Kidney glomerular epithelial cell (primary cell): Measurements from ENCODE around the gene IDH3B.
A peak's percentile ranks its signal among the peaks of the same experiment; 100 is the strongest.

Experiments used
- DNase-seq: peaks from one replicate; lab custom pipeline; 2025; lab: John Stamatoyannopoulos, UW

IDH3B gene

DNA sequence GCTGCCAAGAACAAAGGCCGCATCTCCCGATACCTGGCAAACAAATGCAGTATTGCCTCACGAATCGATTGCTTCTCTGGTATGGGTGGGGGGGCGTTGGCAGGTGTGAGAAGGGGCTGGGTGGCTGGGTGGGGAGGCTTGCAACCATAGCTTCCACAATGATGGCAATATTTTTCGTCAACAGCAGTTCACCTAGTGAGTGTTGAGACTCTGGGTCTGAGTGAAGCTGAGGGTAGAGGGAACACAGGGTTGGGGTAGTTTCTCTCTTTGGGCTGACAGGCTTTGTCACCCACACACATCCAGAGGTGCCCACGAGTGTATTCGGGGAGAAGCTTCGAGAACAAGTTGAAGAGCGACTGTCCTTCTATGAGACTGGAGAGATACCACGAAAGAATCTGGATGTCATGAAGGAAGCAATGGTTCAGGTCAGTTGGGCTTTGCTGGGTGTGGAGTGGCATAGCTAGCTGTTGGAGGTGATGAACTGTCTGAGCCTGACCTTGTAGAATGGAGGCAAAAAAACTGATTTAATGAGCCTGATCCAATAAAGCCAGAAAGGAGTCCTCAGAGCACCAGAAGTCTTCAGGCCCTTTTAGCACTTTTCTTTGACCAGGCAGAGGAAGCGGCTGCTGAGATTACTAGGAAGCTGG, 7.4 kb downstream of the IDH3B start:
- DNase-seq = no peak

DNA sequence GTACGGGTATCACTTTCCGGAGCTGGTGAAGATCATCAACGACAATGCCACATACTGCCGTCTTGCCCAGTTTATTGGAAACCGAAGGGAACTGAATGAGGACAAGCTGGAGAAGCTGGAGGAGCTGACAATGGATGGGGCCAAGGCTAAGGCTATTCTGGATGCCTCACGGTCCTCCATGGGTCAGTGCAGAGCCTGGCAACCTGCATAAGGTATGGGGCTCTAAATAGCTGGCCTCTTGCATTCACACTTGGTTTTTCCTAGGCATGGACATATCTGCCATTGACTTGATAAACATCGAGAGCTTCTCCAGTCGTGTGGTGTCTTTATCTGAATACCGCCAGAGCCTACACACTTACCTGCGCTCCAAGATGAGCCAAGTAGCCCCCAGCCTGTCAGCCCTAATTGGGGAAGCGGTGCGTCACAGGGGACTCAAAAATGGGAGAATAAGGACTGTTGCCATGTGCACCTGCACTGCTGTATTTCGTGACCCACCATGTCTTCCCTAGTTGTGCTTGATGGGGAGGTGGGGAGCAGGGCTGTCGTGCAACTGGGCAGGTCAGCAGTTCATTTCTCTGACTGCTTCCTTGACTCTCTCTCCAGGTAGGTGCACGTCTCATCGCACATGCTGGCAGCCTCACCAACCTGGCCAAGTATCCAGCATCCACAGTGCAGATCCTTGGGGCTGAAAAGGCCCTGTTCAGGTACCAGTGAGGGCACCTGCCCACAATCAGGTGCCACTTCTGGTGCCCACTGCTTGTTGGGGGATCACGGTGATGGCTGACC, 8.5 kb downstream of the IDH3B start:
- no peak for DNase-seq

DNA sequence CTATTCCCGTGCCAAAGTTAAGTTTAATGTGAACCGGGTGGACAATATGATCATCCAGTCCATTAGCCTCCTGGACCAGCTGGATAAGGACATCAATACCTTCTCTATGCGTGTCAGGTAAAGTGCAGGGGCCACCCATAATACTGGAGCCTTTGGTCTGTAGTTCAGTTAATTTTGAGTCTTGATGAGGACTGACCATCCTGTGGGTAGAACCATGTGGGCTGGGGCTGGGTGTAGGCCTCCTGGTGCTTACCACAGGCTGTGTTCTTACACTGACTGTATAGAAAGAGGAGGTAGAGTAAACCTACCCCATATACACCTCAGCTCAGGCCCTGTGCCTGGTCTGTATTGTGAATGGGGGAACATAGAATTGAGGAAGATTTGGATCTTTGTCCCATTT, 9.2 kb downstream of the IDH3B start:
- no peak for DNase-seq

DNA sequence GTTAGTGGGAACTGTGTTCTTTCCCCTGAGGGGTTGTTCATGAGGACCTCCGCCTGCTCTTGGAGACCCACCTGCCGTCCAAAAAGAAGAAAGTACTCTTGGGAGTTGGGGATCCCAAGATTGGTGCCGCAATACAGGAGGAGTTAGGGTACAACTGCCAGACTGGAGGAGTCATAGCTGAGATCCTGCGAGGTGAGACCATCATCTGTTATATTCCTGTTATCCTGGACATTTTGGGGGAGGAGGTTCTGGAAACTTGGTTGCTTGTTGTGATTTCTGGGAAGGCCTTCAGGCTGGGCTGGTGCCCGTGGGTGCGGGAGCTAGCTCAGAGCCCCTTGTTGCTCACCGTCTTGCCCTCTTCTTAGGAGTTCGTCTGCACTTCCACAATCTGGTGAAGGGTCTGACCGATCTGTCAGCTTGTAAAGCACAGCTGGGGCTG, 9.6 kb downstream of the IDH3B start:
- no peak for DNase-seq

DNA sequence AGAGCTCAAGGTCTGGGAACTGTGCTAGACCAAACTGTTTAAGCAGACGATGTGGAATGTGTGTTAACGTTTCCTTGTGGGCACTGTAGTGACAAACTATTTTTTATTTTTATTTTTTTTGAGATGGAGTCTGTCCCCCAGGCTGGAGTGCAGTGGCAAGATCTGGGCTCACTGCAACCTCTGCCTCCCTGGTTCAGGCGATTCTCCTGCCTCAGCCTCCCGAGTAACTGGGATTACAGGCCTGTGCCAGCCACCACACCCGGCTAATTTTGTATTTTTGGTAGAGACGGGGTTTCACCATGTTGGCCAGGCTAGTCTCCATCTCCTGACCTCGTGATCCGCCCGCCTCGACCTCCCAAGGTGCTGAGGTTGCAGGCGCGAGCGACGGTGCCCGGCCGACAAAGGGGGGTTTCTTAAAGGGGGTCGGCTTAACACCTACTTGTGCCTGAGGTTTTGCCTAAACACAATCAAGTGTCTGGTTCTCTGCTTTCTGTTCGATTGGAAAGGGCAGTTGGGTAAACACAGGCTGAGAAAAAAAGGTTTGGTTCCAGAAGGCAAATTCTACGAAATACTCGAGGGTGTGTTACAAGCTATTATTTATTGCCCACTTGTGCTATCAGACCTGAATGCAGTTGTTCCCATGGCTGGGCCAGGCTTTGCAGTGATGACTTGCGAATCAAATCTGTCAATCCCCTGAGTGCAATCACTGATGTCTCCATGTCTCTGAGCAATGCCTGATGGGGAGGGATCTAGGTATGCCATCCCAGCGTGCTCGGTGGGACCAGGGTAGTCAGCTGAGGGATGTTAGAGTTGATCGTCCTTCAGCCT, 10.2 kb downstream of the IDH3B start:
- no peak for DNase-seq

DNA sequence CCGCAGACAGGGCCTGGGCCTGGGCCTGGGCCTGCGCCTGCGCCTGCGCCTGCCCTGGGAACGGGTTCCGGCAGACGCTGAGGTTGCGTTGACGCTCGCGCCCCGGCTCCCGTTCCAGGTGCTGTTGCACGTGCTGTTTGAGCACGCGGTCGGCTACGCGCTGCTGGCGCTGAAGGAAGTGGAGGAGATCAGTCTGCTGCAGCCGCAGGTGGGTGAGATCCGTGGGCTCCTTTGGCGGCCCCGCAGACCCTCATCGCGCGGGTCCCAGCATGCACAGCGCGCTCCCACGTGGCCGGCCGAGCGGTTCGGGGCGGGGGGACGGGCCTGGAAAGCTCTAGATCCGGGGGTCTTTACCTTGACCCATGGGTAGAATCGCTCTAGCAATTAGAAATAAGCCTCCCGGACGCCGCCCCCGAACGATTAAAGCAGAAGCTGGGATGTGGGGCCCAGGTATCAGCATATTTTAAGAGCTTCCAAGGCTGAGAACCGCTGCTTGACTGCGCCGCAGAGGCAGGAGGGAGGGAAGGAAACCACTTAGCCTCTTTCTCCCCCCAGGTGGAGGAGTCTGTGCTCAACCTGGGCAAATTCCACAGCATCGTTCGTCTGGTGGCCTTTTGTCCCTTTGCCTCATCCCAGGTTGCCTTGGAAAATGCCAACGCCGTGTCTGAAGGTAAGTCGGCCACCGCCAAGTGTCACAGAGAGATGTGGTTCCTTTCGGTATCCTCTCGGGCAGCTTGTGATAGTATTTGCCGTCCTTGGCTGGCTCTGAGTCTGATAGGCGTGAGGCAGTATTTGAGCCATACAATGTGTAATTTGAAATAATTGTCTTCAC, 11.1 kb downstream of the IDH3B start:
- DNase-seq = no peak

DNA sequence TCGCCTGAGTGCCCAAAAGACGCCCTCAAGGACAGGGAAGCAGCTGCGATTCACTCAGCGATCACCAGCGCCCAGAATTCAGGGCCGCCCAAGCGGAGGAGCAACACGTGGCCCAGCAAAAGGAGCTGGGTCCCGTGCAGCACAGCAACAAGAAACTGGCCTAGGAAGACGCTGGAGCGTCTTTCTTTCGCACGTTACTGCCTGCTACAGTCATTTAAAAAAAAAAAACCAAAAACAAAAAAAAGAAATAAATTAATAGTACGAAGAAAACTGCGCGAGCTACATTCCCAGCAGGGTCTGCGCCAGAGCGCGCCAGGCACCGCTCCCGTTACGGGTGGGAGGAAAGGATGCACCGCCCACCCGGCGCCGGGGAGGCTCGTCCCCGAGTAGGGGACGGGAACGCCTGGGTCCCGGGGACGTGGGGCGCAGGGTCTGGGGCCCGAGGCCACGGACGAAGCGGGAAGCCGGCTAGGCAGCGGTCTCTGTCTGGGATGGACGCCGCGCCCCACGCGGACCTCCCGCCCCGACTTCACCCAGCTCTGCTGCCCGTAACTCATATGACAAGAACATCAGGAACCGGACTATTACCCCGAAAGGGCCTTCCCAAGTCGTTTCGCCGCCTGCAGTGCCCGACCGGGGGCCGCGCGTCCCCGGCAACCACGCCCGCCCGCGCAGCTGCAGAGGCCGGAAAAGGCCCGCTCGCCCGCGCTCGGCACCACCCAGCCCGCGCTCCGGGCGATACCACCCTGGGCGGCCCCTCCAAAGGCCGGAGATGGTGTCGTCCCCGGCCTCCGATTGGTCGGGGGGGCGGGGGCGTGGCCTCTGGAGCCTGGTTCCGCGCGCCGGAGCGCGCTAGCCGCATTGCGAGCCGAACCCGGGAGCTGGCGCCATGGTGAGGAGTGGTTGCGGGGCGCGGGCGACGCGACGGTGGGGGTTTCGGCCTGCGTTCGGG, 12.0 kb downstream of the IDH3B start, which contains the start of gene NOP56:
NOP56 (plus strand) TSS at position 861 of the 952 bp plus-strand sequence; CDS start at position 890, 29 bp downstream.
- DNase-seq = peak; percentile 60

DNA sequence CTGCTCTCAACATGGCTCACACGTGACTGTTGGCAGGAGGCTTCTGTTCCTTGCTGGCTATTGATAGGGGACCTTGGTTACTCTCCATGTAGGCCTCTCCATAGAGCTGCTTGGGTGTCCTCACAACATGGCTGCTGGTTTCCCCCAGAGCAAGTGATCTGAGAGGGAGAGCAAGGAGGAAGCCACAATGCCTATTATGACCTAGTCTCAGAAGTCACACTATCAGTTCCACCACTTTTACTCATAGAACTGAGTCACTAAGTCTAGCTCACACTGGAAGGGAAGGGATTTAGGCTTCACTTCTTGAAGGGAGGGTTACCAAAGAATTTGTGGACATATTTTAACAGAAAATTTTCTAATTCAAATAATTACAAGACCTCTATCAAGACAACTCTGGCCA, 20.3 kb downstream of the IDH3B start:
- DNase-seq = no peak

DNA sequence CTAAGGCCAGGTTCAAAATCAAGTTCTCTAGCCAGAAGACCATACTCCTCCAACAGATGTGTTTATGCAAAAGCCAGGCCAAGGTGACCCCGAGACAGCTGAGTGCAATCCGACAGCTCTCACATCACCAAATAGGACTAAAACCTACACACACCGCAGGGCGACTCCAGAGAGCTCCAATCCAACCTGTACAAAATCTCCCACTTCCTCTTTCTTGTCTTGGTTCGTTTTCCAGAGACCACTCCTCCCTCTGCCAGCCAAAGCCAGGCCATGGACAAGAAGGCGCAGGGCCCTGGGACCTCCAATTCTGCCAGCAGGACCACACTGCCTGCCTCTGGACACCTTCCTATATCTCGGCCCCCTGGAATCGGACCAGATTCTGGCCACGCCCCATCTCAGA, 23.1 kb downstream of the IDH3B start:
- no peak for DNase-seq

DNA sequence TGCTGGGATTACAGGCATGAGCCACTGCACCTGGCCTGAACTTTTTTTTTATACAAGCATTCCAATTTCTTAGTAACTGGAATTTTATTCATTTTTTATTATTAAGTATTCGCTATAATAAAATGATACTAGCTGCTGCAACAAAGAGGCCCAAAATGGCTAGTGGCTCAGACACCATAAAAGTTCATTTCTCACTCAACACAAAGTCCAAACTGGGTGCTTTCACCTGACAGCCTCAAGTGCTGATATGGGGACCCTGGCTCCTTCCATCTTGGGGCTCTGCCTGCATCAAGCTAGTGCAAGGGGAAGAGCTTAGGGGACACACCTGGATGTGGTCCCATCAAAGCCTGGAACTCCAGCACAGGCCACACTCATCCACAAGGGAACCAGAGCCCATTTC, 23.8 kb downstream of the IDH3B start:
- no peak for DNase-seq

DNA sequence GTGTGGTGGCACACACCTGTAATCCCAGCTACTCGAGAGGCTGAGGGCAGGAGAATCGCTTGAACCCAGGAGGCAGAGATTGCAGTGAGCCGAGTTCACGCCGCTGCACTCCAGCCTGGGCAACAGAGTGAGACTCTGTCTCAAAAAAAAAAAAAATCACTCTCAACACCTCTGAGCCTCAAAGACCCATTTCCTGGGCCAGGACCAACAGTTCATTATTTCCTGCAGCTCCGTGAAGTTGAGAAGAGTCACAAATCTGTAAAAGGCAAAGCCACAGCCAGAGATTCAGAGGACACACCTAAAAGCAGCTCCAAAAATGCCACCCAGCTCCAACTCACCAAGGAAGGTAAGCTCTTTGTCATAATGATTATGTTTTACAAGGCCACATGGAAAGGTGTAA, 26.8 kb downstream of the IDH3B start:
- no peak for DNase-seq

DNA sequence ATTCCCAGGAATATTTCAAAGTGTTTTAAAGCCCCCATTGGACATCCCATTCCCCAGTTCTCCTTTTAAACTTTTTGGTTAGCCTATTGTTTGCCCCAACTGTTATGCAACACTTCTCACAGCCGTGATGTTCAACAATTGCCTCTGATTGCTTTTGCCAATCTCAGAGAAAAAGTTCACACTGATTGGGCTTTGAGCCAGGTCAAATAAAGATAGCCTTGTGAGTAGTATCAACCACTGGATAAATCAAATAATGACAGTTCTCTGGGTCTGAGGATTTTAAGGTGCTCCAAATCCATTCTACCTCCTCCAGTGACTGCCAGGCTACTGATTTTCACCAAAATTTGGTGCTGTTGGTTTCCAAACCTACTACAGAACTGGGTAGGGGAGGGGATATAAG, 30.6 kb downstream of the IDH3B start:
- DNase-seq = no peak

DNA sequence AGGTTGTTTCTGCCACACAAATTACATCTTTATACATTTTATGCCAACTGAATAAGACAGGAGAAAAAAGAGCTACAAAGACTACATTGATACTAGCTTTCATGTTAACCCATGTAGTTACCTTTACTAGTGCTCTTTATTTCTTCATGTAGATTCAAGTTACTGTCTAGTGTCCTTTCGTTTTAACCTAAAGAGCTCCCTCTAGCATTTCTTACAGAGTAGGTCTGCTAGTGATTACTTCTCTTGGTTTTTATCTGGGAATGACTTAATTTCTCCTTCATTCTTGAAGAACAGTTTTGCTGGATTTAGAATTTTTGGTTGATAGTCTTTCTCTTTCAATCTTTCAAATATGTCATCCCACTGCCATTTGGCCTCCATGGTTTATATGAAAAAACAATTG, 32.8 kb downstream of the IDH3B start:
- DNase-seq = no peak

DNA sequence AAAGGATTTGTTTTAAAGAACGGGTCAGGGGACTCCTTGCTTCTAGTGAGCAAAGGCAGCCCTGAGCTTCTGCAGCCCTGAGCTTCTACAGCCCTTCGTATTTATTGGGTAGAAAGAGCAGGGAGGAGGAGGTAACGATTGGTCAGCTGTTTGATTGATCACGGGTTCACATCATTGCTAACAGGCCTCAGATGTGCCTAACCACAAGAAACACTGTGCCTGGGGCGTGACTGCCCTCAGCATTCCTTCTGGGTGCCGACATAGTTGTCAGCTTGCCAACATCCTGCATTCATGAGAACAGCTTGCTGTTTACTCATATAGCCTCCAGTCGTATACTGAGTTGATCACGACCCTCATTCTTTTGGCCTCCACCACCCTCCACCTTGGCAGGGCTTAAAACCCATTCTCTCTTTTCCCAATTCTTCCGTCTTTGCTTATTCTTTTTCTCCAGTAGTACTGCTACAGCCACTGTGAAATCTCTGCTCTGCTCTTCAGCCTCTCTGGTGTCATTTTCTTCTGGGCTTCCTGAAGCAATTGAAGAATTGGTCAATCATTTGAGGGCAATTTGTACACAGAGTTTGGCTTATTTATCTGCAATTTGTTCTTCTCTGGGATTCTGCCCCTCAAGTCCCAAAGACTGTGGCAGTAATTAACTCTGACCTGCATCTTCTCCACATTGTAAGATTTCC, 37.0 kb downstream of the IDH3B start:
- DNase-seq = no peak

DNA sequence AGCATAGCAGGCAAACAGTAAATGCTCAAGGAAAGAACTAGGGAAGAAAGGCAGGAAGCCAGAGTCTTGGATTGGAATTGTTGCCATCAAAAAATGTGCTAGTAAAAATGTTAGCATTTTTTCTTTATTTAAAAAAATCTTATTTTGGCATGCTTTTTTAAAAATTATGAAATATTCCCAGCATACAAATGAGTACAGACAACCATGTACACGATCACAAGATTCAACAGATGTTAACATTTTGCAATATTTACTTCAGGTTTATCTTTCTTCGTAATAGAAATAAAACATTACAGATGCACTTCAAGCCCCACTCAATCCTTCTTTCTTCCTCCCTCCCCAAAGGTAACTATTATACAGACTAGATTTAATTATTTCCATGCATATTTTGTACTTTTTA, 39.0 kb downstream of the IDH3B start:
- DNase-seq = no peak

DNA sequence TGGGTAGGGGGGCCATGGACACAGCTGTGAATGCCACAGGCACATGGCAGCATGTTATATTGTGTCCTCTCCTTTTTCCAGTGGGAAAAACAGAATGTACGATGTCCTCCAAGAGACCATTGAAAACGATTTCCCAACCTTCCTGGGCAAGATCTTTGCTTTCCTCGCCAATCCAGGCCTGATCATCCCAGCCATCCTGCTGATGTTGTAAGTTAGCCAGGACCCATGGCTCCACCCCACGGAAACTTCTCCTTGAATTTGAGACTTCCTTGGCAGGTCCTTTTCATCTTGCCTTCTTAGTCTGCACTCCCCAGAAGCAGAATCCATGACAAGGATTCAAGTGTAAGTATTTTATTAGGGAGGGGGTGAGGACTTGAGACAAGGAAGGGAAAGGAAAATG, 39.8 kb downstream of the IDH3B start:
- DNase-seq = no peak

DNA sequence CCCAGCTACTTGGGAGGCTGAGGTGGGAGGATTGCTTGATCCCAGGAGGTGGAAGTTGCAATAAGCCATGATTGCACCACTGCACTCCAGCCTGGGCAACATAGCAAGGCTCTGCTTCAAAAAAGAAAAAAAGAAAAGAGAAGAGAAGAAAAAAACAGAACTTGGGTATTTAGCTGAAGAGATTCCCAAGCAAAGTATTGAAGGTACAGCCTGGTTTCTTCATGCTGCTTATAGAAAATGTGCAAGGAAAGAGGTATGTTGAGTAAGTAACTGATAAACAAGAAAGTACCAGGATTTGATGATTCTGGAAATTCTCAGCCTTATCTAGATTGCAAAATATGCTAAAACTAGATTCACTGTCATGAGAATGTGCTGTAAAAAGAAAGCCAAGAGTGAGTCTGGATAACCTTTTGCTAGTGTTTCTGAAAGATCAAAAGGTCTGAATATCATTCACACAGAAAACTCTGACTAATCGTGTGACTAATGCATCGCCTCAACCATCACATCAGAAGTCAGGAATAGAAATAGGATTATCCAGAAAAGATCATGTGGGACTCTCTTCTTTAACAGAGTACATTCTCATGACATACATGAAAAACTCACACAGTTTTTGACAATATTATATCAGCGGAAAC, 43.9 kb downstream of the IDH3B start:
- DNase-seq = peak; percentile 6

DNA sequence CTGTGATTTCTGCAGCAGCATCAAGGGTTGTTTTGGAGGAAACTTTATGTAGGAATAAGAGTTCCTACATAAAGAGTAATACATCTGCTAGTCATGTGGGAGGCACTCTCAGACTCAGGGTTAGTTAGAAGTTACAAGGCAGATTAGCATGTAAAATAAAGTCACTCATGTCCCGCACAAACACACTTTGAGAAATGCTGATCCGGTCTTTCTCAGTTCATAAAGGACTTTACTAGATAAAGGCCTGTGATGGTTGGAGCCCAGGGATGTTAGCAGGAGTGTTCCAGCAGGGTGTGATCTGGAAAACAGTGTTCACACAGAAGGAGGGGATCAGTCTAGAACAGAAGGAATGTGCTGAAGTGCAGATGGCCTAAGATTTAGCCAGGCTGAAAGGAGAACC, 44.7 kb downstream of the IDH3B start:
- DNase-seq = no peak

DNA sequence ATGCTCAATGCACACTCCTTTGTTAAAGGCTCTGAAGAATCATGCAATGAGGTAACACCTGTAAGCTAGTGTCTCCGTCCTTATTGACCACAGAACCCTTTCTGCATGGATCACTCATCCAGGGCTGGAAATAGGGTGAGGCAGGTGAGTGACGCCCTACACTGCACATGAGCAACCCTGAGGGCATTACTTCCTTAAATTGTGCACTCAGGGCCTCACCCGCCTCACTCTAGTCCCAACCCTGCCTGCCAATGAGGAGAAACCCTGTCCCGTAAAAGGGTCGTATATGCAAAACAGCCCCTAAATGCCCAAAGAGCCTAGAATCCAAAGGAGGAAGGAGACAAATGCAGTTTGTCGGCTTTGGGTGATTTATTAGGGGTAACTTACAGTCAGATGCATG, 45.2 kb downstream of the IDH3B start:
- no peak for DNase-seq
